HFFc6 (cell line): Measurements from ENCODE around the gene FRMD4A. TPM values are rescaled to one million over a fixed set of nuclear protein-coding genes. Genes with fewer than 3 reads are reported as not detected.
"Not testable (repeated sequence)": the region's sequence is repeated elsewhere in the genome, so short reads cannot be mapped to it uniquely, and the experiment has no call there.

Source experiments
- DNase-seq: peaks from one replicate; pipeline ENCODE4 v3.0.0-alpha.2; 2018
- H3K27ac Mint-ChIP-seq: 2 replicates; pipeline ENCODE4 v1.8.0; 2020; ENCODE audit warnings: mild to moderate bottlenecking, mixed read lengths
- H3K27me3 Mint-ChIP-seq: 2 replicates; pipeline ENCODE4 v1.8.0; 2021; ENCODE audit warnings: mild to moderate bottlenecking, moderate library complexity, mixed read lengths; ENCODE audit not compliant: insufficient read depth
- H3K36me3 Mint-ChIP-seq: 2 replicates; pipeline ENCODE4 v1.8.0; 2021; ENCODE audit warnings: low read depth, mixed read lengths
- H3K4me1 Mint-ChIP-seq: 2 replicates; pipeline ENCODE4 v1.8.0; 2020; ENCODE audit warnings: low read depth, mixed read lengths
- H3K4me3 Mint-ChIP-seq: 2 replicates; pipeline ENCODE4 v1.8.0; 2020; ENCODE audit warnings: mild to moderate bottlenecking, moderate library complexity, mixed read lengths
- H3K9me3 Mint-ChIP-seq: 2 replicates; pipeline ENCODE4 v1.8.0; 2020; ENCODE audit warnings: mild to moderate bottlenecking, mixed read lengths
- total RNA-seq, 6 experiments: library from RNA; stranded (reverse); fragmentation: NEBNext Ultra II Directional; extraction: Animal tissue kit (Norgen Biotek cat#: 25700); gene quantifications; 2 replicates in 1 of 6; 3 replicates in 5 of 6; pipeline ENCODE4 v1.2.3, GENCODE V29; 2021
- TF ChIP-seq, protein P1 (sequence below): fragments of 200-600 bp; sonication (generic); IDR thresholded peaks from 2 replicates; pipeline ENCODE4 v1.5.0; 2021; ENCODE audit warnings: antibody characterized with exemption, mild to moderate bottlenecking

The FRMD4A gene
- total RNA-seq, 6 experiments from 2014 or later: 76.7 to 117 (median 92.3) TPM

GRCh38 chr10:13869295-13869664, 461.4 kb downstream of the FRMD4A start:
- Mint-ChIP-seq H3K36me3 (peaks cover 34% of the 10 kb centered on the region), H3K4me1 (peaks cover 67% of the 10 kb centered on the region)

DNA sequence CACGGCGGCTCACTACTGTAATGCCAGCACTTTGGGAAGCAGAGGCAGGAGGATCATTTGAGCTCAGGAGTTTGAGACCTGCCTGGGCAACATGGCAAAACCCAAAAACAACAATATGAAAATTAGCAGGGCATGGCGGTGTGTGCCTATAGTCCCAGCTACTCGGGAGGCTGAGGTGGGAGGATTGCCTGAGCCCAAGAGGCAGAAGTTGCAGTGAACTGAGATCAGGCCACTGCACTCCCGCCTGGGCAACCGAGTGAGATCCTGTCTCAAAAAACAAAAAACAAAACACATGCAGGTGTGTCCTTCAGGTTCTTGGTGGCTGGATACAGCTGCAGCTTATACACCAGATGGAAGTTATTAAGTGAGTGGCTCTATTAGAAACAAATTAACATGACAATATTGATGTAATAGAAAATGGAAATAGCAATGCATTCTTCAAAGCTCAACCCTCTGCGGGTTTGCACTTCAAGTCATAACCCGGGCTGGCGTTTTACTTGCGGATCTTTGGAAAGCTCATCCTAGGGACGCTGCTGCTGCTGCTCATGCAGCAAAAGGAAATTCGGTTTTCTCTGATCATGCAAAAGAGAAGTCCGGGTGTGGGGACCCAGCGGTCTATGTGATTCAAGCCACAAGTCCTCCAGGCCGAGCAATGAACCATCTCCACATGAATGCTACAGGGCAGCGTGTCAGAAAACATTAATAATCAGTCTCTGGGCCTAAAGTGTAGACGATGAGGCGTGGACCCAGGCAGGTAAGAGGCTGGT, 462.0 kb downstream of the FRMD4A start:
- no peak overlapping the region for H3K4me3 Mint-ChIP-seq
- no peaks in the 10 kb centered on the region for H3K9me3 Mint-ChIP-seq
- H3K4me1 Mint-ChIP-seq: peaks cover 64% of the 10 kb centered on the region
- TF ChIP-seq, protein P1, sequence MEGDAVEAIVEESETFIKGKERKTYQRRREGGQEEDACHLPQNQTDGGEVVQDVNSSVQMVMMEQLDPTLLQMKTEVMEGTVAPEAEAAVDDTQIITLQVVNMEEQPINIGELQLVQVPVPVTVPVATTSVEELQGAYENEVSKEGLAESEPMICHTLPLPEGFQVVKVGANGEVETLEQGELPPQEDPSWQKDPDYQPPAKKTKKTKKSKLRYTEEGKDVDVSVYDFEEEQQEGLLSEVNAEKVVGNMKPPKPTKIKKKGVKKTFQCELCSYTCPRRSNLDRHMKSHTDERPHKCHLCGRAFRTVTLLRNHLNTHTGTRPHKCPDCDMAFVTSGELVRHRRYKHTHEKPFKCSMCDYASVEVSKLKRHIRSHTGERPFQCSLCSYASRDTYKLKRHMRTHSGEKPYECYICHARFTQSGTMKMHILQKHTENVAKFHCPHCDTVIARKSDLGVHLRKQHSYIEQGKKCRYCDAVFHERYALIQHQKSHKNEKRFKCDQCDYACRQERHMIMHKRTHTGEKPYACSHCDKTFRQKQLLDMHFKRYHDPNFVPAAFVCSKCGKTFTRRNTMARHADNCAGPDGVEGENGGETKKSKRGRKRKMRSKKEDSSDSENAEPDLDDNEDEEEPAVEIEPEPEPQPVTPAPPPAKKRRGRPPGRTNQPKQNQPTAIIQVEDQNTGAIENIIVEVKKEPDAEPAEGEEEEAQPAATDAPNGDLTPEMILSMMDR: no peak
- H3K27me3 Mint-ChIP-seq: peaks cover 2% of the 10 kb centered on the region
- no peak for DNase-seq
- H3K36me3 Mint-ChIP-seq: peaks cover 32% of the 10 kb centered on the region
- no peak overlapping the region for H3K27ac Mint-ChIP-seq

More at GRCh38 chr10:13869295-13869664, 461.4 kb downstream of the FRMD4A start:
- Mint-ChIP-seq H3K9me3 (no peaks in the 10 kb centered on the region), H3K27ac (no peak overlapping the region), H3K4me3 (no peak overlapping the region), H3K27me3 (peaks cover 2% of the 10 kb centered on the region)
- no peak for DNase-seq
- TF ChIP-seq, protein P1: no peak

DNA sequence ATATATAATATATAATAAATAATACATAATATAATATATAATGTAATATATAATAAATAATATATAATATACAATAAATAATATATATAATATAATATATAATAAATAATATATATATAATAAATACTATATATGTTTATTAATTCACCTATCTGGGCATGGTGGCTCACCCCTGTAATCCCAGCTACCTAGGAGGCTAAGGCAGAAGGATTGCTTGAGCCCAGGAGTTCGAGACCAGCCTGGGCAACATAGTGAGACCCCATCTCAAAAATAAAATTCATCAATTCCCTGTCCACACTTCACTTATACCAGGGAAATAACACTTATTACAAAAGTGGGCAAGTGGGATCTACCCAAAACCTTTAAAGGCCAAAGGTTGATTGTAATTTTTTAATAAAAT, 462.9 kb downstream of the FRMD4A start:
- Mint-ChIP-seq H3K27me3 (peaks cover 2% of the 10 kb centered on the region), H3K4me1 (peaks cover 64% of the 10 kb centered on the region), H3K4me3 (no peak overlapping the region), H3K9me3 (no peaks in the 10 kb centered on the region), H3K36me3 (peaks cover 27% of the 10 kb centered on the region), H3K27ac (no peak overlapping the region)
- DNase-seq: no peak
- TF ChIP-seq, protein P1: no peak

DNA sequence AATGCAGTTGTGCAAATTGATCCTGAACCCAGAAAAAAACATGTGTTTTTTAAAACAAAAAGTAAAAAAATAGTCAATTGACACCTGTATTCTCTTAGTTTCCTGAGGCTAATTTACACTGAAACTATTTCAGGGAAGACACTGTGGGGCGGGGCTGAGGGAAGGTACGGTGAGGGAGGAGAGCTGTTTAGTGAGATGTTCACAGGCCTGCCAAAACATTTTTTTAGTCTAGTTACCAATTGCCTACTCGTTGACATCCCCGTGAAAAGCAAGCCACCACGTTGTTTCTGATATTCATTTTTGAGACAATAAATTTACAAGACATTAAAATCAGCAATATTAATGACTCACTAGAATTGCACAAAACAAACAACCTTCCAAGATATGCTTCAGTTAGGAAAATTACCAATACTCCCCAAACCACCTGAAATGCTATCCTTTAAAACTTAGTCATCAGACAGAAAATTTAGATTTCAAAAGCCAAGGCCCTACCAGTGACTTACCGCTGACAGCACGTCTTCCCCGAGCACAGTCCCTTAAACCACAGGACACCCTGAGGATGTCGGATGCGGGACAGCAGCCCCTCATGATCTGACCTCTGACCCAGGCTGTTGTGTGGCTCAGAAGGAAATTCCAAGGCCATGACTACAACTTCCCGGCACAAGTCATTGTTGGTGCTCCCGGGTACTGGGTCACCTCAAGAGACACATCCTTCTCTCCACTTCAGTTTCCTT, 464.8 kb downstream of the FRMD4A start:
- TF ChIP-seq, protein P1: no peak
- Mint-ChIP-seq H3K27ac (peak overlapping the region; percentile 91), H3K4me1 (peaks cover 68% of the 10 kb centered on the region), H3K4me3 (peak overlapping the region; percentile 79), H3K9me3 (no peaks in the 10 kb centered on the region), H3K27me3 (no peaks in the 10 kb centered on the region), H3K36me3 (peaks cover 28% of the 10 kb centered on the region)
- DNase-seq: peak; percentile 78

- Mint-ChIP-seq H3K4me1 (peaks cover 73% of the 10 kb centered on the region), H3K27ac (peak overlapping the region; percentile 91), H3K36me3 (peaks cover 26% of the 10 kb centered on the region), H3K4me3 (peak overlapping the region; percentile 79)
- H3K9me3 Mint-ChIP-seq, H3K27me3 Mint-ChIP-seq, DNase-seq: not testable (repeated sequence)
Observed at GRCh38 chr10:13865220-13865619, 465.5 kb downstream of the FRMD4A start.
